AG04449 (cell line): ENCODE measurements around the gene CTNNBL1.

Experiments used
- CTCF ChIA-PET: fragments of 350-600 bp; formaldehyde crosslinking; extraction: SDS; loops from one replicate; lab custom pipeline; 2021; ENCODE audit warnings: antibody characterized with exemption; lab: Yijun Ruan, JAX
- POLR2A ChIA-PET: fragments of 400-600, 350-600 bp; formaldehyde crosslinking; extraction: SDS; loops from one replicate; lab custom pipeline; 2020; ENCODE audit warnings: antibody characterized with exemption, inconsistent platforms; lab: Yijun Ruan, JAX
- DNase-seq: peaks from one replicate; pipeline ENCODE4 v3.0.0-alpha.2; 2010; ENCODE audit warnings: low read depth, low spot score
- H3K4me3 ChIP-seq: 2 replicates; pipeline ENCODE4 v1.5.1; 2011; ENCODE audit warnings: low read depth, mild to moderate bottlenecking, control low read depth, low read length
- TF ChIP-seq, protein P1 (sequence below): IDR thresholded peaks from one replicate; pipeline ENCODE4 v1.5.1; 2011; ENCODE audit warnings: mild to moderate bottlenecking, moderate library complexity, low read length, control low read depth, inconsistent platforms; ENCODE audit not compliant: insufficient read depth; ENCODE audit errors: missing control alignments

CTNNBL1 gene

DNA sequence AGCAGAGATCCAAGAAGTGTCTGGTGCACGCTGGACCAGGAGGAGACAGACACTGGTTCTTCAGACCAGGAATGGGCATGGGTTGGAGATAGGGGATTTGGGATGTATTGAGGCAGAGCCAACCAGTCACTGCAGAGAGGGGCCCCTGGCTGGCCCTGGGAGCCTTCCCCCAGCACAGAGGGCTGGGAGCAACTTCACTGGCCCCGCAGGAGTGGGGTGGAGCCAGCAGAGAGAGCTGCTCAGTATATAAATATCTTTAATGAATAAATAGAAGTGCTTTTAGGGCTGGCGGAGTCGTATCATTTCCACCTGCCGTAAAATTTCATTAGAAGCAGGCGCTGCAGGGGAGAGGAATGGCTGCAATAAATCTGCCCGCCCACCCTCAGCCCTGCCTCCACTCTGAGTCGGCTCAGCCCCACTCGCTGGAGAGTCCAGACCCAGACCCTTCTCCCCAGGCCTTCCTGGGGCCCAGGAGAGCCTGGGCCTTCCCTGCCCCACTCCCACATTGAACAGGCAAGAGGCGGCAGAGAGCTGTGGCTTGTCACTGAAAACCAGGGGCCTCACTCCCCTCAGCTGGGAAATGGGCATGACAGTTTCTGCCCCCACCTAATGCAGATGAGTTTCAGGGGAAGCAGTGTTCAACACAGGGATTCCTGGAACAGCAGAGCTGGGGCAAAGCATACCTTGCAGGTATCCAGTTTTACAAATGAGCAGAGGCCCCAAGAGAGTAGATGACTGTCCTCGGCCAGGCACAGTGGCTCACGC, 185.2 kb downstream of the CTNNBL1 start:
- no peak for DNase-seq
- H3K4me3 ChIP-seq: no peak overlapping the region
- TF ChIP-seq, protein P1, sequence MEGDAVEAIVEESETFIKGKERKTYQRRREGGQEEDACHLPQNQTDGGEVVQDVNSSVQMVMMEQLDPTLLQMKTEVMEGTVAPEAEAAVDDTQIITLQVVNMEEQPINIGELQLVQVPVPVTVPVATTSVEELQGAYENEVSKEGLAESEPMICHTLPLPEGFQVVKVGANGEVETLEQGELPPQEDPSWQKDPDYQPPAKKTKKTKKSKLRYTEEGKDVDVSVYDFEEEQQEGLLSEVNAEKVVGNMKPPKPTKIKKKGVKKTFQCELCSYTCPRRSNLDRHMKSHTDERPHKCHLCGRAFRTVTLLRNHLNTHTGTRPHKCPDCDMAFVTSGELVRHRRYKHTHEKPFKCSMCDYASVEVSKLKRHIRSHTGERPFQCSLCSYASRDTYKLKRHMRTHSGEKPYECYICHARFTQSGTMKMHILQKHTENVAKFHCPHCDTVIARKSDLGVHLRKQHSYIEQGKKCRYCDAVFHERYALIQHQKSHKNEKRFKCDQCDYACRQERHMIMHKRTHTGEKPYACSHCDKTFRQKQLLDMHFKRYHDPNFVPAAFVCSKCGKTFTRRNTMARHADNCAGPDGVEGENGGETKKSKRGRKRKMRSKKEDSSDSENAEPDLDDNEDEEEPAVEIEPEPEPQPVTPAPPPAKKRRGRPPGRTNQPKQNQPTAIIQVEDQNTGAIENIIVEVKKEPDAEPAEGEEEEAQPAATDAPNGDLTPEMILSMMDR: no peak
- ChIA-PET POLR2A (no interaction called here), CTCF (no interaction called here)

DNA sequence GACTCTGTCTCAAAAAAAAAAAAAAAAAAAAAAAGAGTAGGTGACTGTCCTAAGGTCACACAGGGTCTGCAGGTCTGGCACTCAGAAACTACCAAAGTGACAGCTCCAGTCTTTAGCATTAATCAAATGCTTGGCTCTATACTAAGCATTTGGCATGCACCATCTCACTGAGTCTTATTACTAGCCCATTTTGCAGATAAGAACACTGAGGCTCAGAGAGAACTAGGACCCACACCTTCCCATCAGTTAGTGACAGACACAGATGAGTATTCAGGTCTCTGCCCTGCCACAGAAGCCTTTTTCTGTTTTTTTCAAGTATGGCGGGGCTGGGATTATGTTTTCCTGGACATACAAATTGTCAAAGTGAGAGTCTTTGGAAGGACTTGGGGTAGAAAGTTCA, 186.0 kb downstream of the CTNNBL1 start:
- DNase-seq: no peak
- CTCF ChIA-PET: interaction anchor here (1.3 to 1.4 kb wide), 2 partner anchors 10 to 342 kb away, joined by 3 to 5 read pairs; no protein-coding TSS in a partner anchor
- TF ChIP-seq, protein P1: no peak
- H3K4me3 ChIP-seq: no peak overlapping the region
- POLR2A ChIA-PET: no interaction called here

DNA sequence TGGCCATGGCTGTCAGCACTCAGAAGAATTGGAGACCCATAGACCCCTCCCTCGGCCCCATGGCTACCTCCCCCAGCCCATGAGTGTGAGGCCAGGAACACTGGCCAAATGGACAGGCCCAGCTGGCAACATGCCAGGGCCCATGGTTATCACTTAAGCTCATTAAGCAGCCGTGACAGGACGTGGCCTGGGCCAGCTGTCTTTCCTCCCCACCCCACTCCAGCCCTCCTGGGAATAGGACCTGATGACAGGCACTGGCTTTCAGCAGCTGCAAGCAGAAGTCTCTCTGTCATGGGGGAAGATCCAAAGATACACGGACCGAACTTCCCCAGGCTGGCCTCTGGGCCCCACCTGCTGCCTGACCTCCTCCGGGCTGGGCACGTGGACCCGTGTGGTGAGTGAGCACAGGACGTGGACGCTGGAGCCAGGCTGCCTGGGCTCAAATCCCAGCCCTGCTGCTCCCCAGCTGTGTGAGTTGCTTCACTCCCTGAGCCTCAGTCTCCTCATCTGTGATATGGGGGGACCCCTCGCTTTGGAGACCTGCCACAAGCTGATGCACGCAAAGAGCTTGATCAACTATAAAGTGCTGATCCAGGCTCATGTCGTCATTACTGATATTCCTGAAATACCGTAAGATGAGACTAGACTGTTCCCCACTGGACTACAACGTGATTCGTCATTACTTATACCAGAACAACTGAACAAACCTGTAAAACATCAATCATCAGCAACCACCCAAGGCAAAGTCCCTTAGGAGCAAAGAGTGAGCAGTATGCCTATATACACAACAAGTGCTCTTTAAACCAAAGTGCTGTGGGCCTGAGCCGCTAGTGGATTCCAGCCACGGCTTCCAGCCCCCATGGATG, 187.1 kb downstream of the CTNNBL1 start:
- POLR2A ChIA-PET: no interaction called here
- TF ChIP-seq, protein P1: no peak
- H3K4me3 ChIP-seq: no peak overlapping the region
- DNase-seq: no peak
- CTCF ChIA-PET: interaction anchor here (1.3 to 1.4 kb wide), 2 partner anchors 9 to 341 kb away, joined by 3 to 5 read pairs; no protein-coding TSS in a partner anchor

DNA sequence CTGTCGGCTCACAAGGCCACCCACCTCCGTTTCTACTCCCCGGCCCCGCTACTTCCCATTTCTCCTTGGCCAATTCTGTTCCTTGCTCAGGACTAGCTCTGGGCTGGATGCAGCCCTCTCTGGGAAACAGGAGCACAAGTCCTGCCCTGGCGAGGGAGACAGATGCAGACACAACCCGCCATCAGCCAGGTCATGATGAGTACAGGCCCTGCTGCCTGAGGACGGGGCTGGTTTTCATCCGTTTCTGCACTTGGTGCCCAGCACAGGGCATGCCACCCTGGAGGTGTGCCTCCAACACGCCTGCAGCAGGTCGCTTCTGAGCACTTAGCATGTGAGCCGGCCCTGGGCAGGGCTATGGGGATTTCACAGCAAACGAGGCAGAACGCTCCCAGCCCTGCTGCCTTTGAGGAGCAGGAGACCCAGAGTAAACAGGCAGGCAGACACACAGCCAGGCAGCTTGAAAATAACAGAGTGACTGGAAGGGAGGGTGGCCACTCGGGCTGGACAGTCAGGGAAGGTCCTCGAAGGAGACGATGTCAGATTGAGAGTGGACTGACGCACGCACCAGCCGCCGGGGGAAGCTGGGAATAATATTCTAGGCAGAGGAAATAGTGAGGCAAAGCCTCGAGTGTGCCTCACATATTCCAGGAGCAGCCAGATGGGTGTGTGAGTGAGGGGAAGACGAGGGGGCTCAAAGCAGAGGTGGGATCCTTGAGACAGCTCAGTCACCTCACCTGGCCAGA, 187.9 kb downstream of the CTNNBL1 start:
- TF ChIP-seq, protein P1: no peak
- no peak for DNase-seq
- ChIA-PET POLR2A (no interaction called here), CTCF (no interaction called here)
- no peak overlapping the region for H3K4me3 ChIP-seq

DNA sequence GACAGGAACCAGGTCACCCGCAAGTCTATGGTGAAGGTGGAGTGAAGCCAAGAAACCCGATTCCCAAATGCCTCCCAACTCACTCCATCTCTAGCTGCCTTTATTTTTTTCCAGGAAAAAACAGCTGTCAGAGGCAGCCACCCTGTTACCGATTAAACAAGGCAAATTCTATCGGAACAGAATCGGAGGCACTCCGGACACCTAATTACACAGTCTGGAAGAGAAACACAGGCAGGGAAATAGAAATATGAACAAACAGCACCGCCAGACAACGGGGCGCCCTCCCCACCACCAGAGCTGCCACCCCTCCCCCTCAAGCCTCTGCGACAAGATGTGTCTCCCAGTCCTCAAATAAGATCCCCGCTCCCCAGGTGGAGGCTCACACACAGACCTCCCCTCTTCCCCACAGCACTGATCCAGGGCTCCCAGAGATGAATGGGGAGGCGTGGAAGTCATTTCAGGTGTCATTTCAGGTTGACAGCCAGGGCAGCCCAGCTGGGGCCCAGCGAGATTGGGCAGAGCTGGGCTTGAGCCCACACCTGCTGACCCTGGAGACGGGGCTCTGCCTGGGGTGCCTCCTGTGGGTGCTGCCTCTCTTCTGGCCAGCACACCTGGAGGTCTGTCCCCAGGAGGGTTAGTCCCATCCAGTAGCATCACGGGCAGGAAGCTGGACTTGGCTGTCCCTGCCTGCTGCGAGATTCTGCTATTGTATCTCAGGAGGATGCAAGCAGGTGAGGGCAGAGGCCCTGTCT, 189.3 kb downstream of the CTNNBL1 start:
- H3K4me3 ChIP-seq: no peak overlapping the region
- ChIA-PET POLR2A (no interaction called here), CTCF (no interaction called here)
- DNase-seq: no peak
- TF ChIP-seq, protein P1: no peak
